GM23248 (cell line): Measurements from ENCODE around the gene IL22. TPM values are rescaled to one million over a fixed set of nuclear protein-coding genes. Genes with fewer than 3 reads are reported as not detected.

Source experiments
- DNase-seq: peaks from one replicate; pipeline ENCODE4 v3.0.0-alpha.2; 2015
- H2AFZ ChIP-seq: fragments of 200-600 bp; sonication (generic); 2 replicates; pipeline ENCODE4 v1.6.1; 2016; ENCODE audit warnings: antibody characterized with exemption
- H3F3A ChIP-seq: fragments of 200-600 bp; sonication (generic); 2 replicates; pipeline ENCODE4 v1.6.1; 2016; ENCODE audit warnings: mild to moderate bottlenecking, antibody characterized with exemption, mixed run types; ENCODE audit not compliant: insufficient read depth
- H3K27ac ChIP-seq: fragments of 200-600 bp; sonication (generic); 2 replicates; pipeline ENCODE4 v1.5.1; 2016; ENCODE audit warnings: mild to moderate bottlenecking
- H3K27me3 ChIP-seq: fragments of 200-600 bp; sonication (generic); replicated peaks from 2 replicates; pipeline ENCODE4 v1.6.1; 2016; ENCODE audit warnings: mild to moderate bottlenecking; ENCODE audit not compliant: insufficient read depth
- H3K36me3 ChIP-seq: fragments of 200-600 bp; sonication (generic); 2 replicates; pipeline ENCODE4 v1.6.1; 2016; ENCODE audit warnings: low read depth, mild to moderate bottlenecking
- H3K4me1 ChIP-seq: fragments of 200-600 bp; sonication (generic); 2 replicates; pipeline ENCODE4 v1.6.1; 2016; ENCODE audit warnings: mild to moderate bottlenecking; ENCODE audit not compliant: insufficient read depth
- H3K4me2 ChIP-seq: fragments of 200-600 bp; sonication (generic); one replicate; pipeline ENCODE4 v1.6.1; 2016; ENCODE audit warnings: mild to moderate bottlenecking; ENCODE audit not compliant: unreplicated experiment
- H3K4me3 ChIP-seq: fragments of 200-600 bp; sonication (generic); 2 replicates; pipeline ENCODE4 v1.5.1; 2016; ENCODE audit warnings: mild to moderate bottlenecking
- H3K79me2 ChIP-seq: fragments of 200-600 bp; sonication (generic); 2 replicates; pipeline ENCODE4 v1.6.1; 2016; ENCODE audit warnings: mild to moderate bottlenecking; ENCODE audit not compliant: insufficient read depth
- H3K9ac ChIP-seq: fragments of 200-600 bp; sonication (generic); 2 replicates; pipeline ENCODE4 v1.6.1; 2016; ENCODE audit warnings: mild to moderate bottlenecking
- H3K9me2 ChIP-seq: fragments of 200-600 bp; sonication (generic); 2 replicates; pipeline ENCODE4 v1.6.1; 2016; ENCODE audit warnings: mixed run types, mild to moderate bottlenecking, moderate library complexity; ENCODE audit not compliant: insufficient read depth
- H3K9me3 ChIP-seq: fragments of 200-600 bp; sonication (generic); one replicate; pipeline ENCODE4 v1.6.1; 2017; ENCODE audit warnings: low read depth
- H4K20me1 ChIP-seq: fragments of 200-600 bp; sonication (generic); 2 replicates; pipeline ENCODE4 v1.6.0; 2016; ENCODE audit not compliant: insufficient read depth
- EZH2 ChIP-seq: fragments of 200-600 bp; sonication (generic); IDR thresholded peaks from 2 replicates; pipeline ENCODE4 v1.6.1; 2018; ENCODE audit warnings: antibody characterized with exemption, mild to moderate bottlenecking; ENCODE audit not compliant: insufficient read depth, poor library complexity, severe bottlenecking
- EZH2phosphoT487 ChIP-seq: fragments of 200-600 bp; sonication (generic); IDR thresholded peaks from 2 replicates; pipeline ENCODE4 v1.6.1; 2018; ENCODE audit warnings: antibody characterized with exemption, moderate library complexity, mild to moderate bottlenecking, low read depth; ENCODE audit not compliant: insufficient read depth
- WGBS, 2 experiments: methylation state at CpG; one replicate each; pipeline ENCODE4 v1.1.6; 2015 to 2017; ENCODE audit warnings: low lambda C conversion rate in 2 of 2, low coverage in 1 of 2; ENCODE audit errors: missing lambda C conversion rate in 2 of 2; 5-methylcytosine and 5-hydroxymethylcytosine counted together
- in situ Hi-C: fragments of 300-500 bp; cut with MboI; formaldehyde crosslinking; loops from 2 replicates; pipeline ENCODE4 v1.15.0; 2020
- polyA plus RNA-seq: library from polyadenylated mRNA; unstranded; fragments of >200 nt; fragmentation: Nextera tagmentation; extraction: Ambion mirVana; gene quantifications from 2 replicates; pipeline ENCODE4 v1.2.1, GENCODE V29; 2016
- total RNA-seq: library from RNA; depleted of rRNA; stranded (reverse); fragments of >200 nt; shearing (Covaris generic); gene quantifications from 2 replicates; pipeline ENCODE4 v1.2.3, GENCODE V29; 2014

The IL22 gene
- total and polyA plus RNA-seq, 2 experiments from 2014 or later, result not detected

- Histone ChIP-seq H3F3A (no peaks in the 10 kb centered on the region), H2AFZ (no peak overlapping the region), H3K79me2 (no peaks in the 10 kb centered on the region), H4K20me1 (no peaks in the 10 kb centered on the region), H3K9ac (no peak overlapping the region), H3K4me2 (no peak overlapping the region), H3K27ac (no peak overlapping the region), H3K9me2 (no peaks in the 10 kb centered on the region), H3K36me3 (0 out of 2 replicates have a peak, but pooled peaks cover 15% of the 10 kb centered on the region), H3K27me3 (no peaks in the 10 kb centered on the region), H3K4me1 (0 out of 2 replicates have a peak, but pooled peaks cover 8% of the 10 kb centered on the region), H3K4me3 (no peak overlapping the region), H3K9me3 (no peaks in the 10 kb centered on the region)
- in situ Hi-C loops, result no loop called here
- 88 to 92% methylated on average over 9 of the region's 9 CpGs for WGBS, 2 experiments
- no peak for TF ChIP-seq EZH2
- TF ChIP-seq EZH2phosphoT487, result no peak
- DNase-seq, result no peak
Measured at GRCh38 chr12:68292151-68292943, 38.9 kb upstream of the IL22 start.

GRCh38 chr12:68291396-68292036, 38.1 kb upstream of the IL22 start:
- in situ Hi-C loops, result no loop called here
- TF ChIP-seq EZH2phosphoT487 (no peak), EZH2 (no peak)

GRCh38 chr12:68290126-68290525, 36.7 kb upstream of the IL22 start:
- no peak overlapping the region for H3K27ac ChIP-seq
- H3K27me3 ChIP-seq, result no peaks in the 10 kb centered on the region
- 91% methylated on average over 6 of the region's 6 CpGs for WGBS, 2 experiments
- H3K4me3 ChIP-seq, result no peak overlapping the region
- no peaks in the 10 kb centered on the region for H3K9me2 ChIP-seq
- no peaks in the 10 kb centered on the region for H3K79me2 ChIP-seq
- 0 out of 2 replicates have a peak, but pooled peaks cover 12% of the 10 kb centered on the region for H3K36me3 ChIP-seq
- no peaks in the 10 kb centered on the region for H3K9me3 ChIP-seq
- in situ Hi-C loops, result no loop called here
- H4K20me1 ChIP-seq, result no peaks in the 10 kb centered on the region
- no peak for TF ChIP-seq EZH2phosphoT487
- TF ChIP-seq EZH2, result no peak
- H3F3A ChIP-seq, result no peaks in the 10 kb centered on the region
- H3K9ac ChIP-seq, result no peak overlapping the region
- 0 out of 2 replicates have a peak, but pooled peaks cover 8% of the 10 kb centered on the region for H3K4me1 ChIP-seq
- H3K4me2 ChIP-seq, result no peak overlapping the region
- DNase-seq, result no peak
- no peak overlapping the region for H2AFZ ChIP-seq

More at GRCh38 chr12:68291396-68292036, 38.1 kb upstream of the IL22 start:
- no peaks in the 10 kb centered on the region for H3F3A ChIP-seq
- no peaks in the 10 kb centered on the region for H3K79me2 ChIP-seq
- no peak overlapping the region for H3K9ac ChIP-seq
- no peak overlapping the region for H3K4me2 ChIP-seq
- H3K4me3 ChIP-seq, result no peak overlapping the region
- H3K9me2 ChIP-seq, result no peaks in the 10 kb centered on the region
- 0 out of 2 replicates have a peak, but pooled peaks cover 8% of the 10 kb centered on the region for H3K4me1 ChIP-seq
- no peaks in the 10 kb centered on the region for H3K27me3 ChIP-seq
- H3K36me3 ChIP-seq, result 0 out of 2 replicates have a peak, but pooled peaks cover 15% of the 10 kb centered on the region
- no peak overlapping the region for H2AFZ ChIP-seq
- no peak for DNase-seq
- no peaks in the 10 kb centered on the region for H4K20me1 ChIP-seq
- 77 to 80% methylated on average over 4 of the region's 4 CpGs for WGBS, 2 experiments
- H3K9me3 ChIP-seq, result no peaks in the 10 kb centered on the region
- H3K27ac ChIP-seq, result no peak overlapping the region

- H2AFZ ChIP-seq, result no peak overlapping the region
- H3K79me2 ChIP-seq, result no peaks in the 10 kb centered on the region
- H3K9me2 ChIP-seq, result no peaks in the 10 kb centered on the region
- H3K9me3 ChIP-seq, result no peaks in the 10 kb centered on the region
- in situ Hi-C loops, result no loop called here
- 71 to 79% methylated on average over 5 of the region's 5 CpGs for WGBS, 2 experiments
- H3F3A ChIP-seq, result no peaks in the 10 kb centered on the region
- no peak overlapping the region for H3K9ac ChIP-seq
- 0 out of 2 replicates have a peak, but pooled peaks cover 8% of the 10 kb centered on the region for H3K4me1 ChIP-seq
- TF ChIP-seq EZH2 (no peak), EZH2phosphoT487 (no peak)
- no peaks in the 10 kb centered on the region for H4K20me1 ChIP-seq
- no peak overlapping the region for H3K4me2 ChIP-seq
- H3K27ac ChIP-seq, result no peak overlapping the region
- DNase-seq, result no peak
- no peak overlapping the region for H3K4me3 ChIP-seq
- no peaks in the 10 kb centered on the region for H3K27me3 ChIP-seq
- H3K36me3 ChIP-seq, result no peaks in the 10 kb centered on the region
Measured at GRCh38 chr12:68287106-68287505, 33.7 kb upstream of the IL22 start.
